HEK293 (cell line): ENCODE measurements around the gene MAP1B.

Source experiments
- ZNF174 ChIP-seq: fragments of 450-650 bp; formaldehyde crosslinking; IDR thresholded peaks from 2 replicates; pipeline ENCODE4 v1.5.0; 2017; ENCODE audit warnings: missing biosample characterization, mild to moderate bottlenecking, missing genetic modification characterization
- ZNF776 ChIP-seq: fragments of 450-650 bp; formaldehyde crosslinking; IDR thresholded peaks from 2 replicates; pipeline ENCODE4 v1.5.0; 2017; ENCODE audit warnings: missing biosample characterization, missing genetic modification characterization, borderline replicate concordance
- ZNF792 ChIP-seq: fragments of 450-650 bp; formaldehyde crosslinking; IDR thresholded peaks from 2 replicates; pipeline ENCODE4 v1.5.1; 2016; ENCODE audit warnings: missing biosample characterization, missing genetic modification characterization
- TF ChIP-seq, protein P1 (sequence below): IDR thresholded peaks from 2 replicates; pipeline ENCODE4 v1.6.1; 2011; ENCODE audit warnings: mild to moderate bottlenecking, low read depth, low read length, borderline replicate concordance
- TF ChIP-seq, protein P2 (sequence below): fragments of 450-650 bp; formaldehyde crosslinking; IDR thresholded peaks from 2 replicates; pipeline ENCODE4 v1.5.1; 2016; ENCODE audit warnings: missing biosample characterization, missing genetic modification characterization
- TF ChIP-seq, protein P3 (sequence below): fragments of 450-650 bp; formaldehyde crosslinking; IDR thresholded peaks from 2 replicates; pipeline ENCODE4 v1.5.1; 2016; ENCODE audit warnings: missing biosample characterization, missing genetic modification characterization
- TF ChIP-seq, protein P4 (sequence below): fragments of 450-650 bp; formaldehyde crosslinking; IDR thresholded peaks from 2 replicates; pipeline ENCODE4 v1.5.1; 2017; ENCODE audit warnings: missing biosample characterization, missing genetic modification characterization

DNA sequence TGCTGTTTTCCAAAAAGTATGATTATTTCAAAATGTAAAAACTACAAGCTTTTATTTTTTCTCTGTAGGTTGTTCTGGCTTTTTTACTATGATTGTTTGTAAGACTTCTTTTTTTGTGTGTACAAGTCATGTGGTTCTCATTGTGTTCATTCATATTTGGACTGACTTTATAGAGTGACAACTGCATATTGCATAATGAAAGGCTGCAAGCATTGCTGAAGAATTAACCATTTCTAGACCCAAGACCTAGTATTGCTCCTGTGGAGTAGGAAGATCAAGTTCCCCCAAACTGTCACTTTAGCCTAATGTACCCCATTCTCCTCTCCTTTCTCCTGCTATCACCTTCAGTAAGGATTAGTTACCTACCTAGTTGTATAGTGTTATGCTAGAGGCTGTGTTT lies 10.0 kb downstream of the MAP1B start:
- TF ChIP-seq, protein P1, sequence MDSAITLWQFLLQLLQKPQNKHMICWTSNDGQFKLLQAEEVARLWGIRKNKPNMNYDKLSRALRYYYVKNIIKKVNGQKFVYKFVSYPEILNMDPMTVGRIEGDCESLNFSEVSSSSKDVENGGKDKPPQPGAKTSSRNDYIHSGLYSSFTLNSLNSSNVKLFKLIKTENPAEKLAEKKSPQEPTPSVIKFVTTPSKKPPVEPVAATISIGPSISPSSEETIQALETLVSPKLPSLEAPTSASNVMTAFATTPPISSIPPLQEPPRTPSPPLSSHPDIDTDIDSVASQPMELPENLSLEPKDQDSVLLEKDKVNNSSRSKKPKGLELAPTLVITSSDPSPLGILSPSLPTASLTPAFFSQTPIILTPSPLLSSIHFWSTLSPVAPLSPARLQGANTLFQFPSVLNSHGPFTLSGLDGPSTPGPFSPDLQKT: no peak
- TF ChIP-seq ZNF174 (tag by site-specific recombination) (no peak), ZNF776 (tag by site-specific recombination) (no peak), ZNF792 (tag by site-specific recombination) (no peak)
- TF ChIP-seq, protein P2, sequence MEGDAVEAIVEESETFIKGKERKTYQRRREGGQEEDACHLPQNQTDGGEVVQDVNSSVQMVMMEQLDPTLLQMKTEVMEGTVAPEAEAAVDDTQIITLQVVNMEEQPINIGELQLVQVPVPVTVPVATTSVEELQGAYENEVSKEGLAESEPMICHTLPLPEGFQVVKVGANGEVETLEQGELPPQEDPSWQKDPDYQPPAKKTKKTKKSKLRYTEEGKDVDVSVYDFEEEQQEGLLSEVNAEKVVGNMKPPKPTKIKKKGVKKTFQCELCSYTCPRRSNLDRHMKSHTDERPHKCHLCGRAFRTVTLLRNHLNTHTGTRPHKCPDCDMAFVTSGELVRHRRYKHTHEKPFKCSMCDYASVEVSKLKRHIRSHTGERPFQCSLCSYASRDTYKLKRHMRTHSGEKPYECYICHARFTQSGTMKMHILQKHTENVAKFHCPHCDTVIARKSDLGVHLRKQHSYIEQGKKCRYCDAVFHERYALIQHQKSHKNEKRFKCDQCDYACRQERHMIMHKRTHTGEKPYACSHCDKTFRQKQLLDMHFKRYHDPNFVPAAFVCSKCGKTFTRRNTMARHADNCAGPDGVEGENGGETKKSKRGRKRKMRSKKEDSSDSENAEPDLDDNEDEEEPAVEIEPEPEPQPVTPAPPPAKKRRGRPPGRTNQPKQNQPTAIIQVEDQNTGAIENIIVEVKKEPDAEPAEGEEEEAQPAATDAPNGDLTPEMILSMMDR: no peak
- TF ChIP-seq, protein P3, sequence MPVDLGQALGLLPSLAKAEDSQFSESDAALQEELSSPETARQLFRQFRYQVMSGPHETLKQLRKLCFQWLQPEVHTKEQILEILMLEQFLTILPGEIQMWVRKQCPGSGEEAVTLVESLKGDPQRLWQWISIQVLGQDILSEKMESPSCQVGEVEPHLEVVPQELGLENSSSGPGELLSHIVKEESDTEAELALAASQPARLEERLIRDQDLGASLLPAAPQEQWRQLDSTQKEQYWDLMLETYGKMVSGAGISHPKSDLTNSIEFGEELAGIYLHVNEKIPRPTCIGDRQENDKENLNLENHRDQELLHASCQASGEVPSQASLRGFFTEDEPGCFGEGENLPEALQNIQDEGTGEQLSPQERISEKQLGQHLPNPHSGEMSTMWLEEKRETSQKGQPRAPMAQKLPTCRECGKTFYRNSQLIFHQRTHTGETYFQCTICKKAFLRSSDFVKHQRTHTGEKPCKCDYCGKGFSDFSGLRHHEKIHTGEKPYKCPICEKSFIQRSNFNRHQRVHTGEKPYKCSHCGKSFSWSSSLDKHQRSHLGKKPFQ (tag by site-specific recombination): no peak
- TF ChIP-seq, protein P4, sequence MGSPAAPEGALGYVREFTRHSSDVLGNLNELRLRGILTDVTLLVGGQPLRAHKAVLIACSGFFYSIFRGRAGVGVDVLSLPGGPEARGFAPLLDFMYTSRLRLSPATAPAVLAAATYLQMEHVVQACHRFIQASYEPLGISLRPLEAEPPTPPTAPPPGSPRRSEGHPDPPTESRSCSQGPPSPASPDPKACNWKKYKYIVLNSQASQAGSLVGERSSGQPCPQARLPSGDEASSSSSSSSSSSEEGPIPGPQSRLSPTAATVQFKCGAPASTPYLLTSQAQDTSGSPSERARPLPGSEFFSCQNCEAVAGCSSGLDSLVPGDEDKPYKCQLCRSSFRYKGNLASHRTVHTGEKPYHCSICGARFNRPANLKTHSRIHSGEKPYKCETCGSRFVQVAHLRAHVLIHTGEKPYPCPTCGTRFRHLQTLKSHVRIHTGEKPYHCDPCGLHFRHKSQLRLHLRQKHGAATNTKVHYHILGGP (tag by site-specific recombination): no peak
